ENCODE measurements around the gene ANAPC2.

The ANAPC2 gene

DNA sequence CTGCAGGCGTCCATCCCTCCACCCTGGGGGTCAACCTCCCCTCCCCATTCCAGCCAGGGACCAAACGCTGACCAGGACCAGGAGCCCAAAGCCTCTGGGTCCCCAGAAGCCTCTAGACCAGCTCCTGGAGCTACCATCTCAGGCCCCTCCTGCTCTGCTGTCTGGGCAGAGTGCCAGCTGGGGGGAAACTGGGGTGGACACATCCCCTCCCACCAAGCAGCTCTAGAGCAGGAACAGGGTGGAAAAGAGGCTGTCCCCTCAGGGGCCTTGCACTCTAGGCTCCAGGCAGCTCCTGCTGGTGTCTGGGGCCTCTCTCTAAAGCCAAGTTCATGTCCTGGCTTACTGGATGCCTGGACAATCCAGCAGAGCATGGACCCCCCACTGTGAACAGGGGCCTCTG is 4.5 kb upstream of the ANAPC2 start:
- no peak for DNase-seq (ENCODE audit: low read depth, low spot score)

DNA sequence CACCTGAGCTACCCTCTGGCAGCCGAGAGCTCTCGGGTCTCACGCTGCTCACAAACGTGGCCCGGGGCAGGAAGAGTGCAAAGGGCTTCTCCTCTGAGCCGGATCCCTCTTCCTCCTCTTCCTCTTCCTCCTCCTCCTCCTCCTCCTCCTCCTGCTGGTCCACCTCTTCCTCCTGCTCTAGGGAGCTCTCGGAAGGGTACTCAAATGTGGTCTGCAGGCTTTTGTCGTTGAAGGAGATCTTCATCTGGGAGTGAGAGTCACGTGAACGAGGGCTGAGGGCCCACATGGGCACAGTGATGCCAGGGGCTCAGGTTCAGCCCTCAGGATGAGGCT is 4.1 kb upstream of the ANAPC2 start:
- DNase-seq (ENCODE audit: low read depth, low spot score) = no peak

DNA sequence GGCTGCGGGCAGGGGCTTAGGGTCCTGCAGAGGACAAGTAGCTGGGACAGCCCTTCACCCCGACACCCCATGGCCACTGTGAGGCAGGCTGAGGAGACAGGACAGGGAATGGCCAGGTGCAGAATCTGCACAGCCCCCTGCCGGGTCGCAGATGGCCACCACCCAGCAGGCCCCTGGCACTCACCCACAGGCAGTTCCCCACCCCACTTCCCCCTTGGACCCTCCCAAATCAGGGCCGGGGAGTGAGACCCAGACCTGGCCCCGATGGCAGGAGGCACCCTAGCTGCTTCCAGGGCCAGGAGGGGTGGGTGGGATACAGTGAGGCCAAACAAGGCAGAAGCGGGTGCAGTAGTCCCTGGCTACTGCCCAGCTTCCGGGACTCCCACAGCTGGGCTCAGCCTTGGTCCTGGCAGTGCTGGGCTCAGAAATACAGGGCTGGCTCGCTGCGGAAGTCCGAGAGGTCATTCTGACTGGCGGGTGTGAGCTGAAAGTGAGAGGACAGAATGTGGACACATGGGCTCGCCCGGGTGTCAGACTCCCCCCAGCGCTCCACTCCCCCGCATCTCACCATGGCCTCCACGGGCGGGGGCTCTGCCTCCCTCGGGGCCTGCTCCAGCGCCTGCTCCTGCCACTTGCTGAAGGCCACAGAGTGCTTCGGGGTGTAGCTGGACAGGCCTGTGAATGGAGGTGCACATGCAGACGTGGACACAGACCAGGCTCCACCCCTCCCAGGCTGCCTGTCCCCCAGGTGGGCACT is 3.5 kb upstream of the ANAPC2 start:
- DNase-seq (ENCODE audit: low read depth, low spot score) = no peak

DNA sequence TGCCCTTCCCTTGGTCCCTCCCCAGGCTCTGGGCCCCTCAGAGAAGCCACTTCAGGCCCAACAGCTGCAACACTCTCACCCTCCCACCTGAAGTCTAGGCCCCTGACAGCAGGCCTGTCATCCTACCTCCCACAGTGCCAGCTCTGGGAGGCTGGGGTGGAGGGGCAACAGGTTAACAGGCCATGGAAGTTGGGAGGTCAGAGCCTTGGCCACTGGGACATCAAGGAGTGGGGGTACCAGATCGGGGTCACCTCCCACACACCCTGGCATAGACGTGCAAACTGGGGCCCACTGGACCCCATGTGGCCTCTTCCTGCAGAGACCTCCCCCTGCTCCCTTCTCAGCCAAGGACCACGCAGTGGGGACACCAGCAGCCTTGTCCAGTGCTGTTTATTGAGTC is 2.9 kb upstream of the ANAPC2 start:
- no peak for DNase-seq (ENCODE audit: low read depth, low spot score)

DNA sequence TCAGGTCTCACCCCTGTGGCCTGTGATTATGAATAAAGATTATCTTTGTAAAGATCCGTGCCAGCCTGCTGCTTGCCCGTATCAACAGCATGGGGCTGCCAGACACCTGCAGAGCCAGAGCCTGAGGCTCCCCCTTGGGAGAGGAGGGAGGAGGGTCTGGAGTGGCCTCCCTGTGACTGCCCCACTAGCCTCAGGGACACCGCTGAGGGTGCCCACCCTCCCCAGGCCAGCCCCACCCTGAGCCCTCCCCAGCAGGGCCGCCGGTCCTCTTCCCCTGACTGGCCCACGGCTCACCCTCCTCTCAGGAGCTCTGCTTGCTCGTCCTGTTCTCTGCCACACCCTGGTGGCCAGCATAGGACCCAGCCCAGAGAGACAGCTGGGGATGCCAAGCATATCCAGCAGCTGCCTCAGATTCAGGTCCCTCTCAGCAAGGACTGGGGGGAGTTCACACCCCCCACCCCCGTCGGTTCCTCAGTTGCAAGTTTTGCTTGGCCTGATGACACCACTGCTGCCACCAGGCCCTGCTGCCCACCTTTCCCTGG is 2.0 kb upstream of the ANAPC2 start:
- DNase-seq (ENCODE audit: low read depth, low spot score) = no peak

DNA sequence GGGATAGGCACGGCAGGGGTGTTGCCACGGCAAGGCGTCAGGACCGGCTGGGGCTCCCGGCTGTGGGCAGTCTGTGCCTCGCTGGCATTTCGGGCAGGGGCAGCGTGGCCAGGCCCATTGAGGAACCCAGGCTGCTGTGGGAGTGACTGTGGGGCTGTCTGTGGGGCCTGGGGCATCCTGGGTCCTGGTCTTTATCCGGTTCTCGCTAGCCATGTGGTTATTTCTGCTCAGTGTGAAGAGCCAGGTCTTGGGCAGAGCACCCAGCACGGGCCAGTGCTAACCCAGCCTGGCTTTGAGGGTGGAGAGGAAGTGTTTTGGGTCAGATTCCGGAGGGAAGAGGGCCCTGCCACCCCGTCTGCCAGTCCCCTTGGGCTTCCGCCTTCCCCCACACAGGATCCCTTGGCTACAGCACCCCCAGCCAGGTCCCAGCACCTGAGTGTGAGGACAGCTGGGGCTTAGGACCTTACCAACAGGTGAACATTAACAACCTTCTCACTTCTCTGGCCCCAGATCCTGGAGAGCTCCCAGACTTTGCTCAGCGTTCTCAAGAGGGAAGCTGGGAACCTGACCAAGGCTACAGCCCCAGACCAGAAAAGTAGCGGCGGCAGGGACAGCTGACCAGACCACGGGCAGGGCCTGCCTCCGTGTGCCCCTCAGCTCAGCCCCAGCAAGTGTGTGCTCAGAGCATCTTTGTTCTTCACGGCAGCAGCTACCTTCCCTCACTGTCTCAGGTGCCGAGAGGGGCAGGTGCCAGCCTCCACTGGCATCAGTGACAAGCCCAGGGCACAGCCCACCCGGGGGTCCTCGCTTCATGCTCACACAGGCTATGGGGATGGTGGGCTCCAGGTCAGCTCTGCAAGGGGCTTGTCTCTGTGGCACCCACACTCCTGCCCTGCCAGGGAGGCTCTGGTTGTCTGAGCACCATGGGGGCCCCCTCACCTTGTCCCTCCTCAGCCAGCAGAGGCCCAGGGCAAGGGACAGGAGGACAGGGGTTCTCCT is 1.2 kb upstream of the ANAPC2 start:
- no peak for DNase-seq (ENCODE audit: low read depth, low spot score)

DNA sequence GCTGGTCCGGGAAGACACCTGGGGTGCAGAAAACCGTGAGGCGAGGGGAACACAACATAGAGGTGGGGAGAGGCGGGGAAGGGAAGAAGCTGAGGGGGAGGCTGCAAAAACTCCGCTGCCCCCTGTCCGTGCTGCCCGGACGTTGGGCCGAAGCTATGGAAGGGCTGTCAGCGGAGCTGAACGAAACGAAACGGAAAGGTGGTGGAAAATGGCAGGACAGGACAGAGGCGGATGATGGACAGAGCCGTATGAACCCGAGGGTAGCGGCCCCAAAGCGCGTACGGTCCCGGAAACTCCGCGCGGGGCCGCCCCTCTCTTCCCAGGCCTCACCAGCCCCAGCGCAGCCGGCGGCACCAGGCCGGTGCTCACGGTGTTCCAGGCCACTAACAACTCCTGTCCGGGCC is 272 bp downstream of the ANAPC2 start:
- DNase-seq (ENCODE audit: low read depth, low spot score) = no peak

DNA sequence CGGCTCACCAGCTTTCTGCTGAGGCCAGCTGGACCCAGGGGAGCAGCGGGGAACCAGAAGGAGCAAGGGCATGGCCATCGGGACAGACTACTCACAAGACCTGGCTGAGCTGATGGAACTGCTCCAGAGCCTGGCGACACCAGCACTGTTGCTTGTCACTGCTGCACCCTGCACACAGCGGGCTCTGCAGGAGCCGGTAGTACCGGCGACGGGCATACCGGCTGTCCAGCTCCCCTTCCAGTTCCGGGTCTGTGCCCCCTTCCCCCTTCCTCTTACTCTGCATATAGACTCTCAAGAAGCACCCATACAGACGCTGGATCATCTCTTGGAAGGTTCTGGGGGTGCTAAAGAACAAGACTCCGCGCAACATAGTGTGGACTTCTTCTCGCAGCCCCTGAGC is 974 bp downstream of the ANAPC2 start:
- DNase-seq (ENCODE audit: low read depth, low spot score) = no peak

DNA sequence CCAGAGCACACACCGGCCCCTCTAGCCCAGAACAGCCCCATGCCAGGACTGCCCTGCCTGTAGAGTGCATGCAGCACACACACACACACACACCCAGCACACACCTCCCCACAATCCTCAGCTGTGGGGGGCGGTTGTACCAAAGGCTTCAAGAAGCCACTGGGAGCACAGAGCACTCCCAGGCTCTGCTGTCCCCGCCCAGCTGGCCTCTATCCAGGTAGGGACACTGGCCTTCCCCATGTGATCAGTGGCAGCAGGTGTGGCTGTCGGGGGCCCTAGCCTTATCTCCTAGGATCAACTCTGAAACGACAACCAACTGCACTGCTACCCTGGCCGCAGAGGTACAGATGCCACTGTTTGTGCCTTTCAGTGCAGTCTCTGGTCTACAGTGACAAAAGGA is 2.0 kb downstream of the ANAPC2 start:
- DNase-seq (ENCODE audit: low read depth, low spot score) = no peak

DNA sequence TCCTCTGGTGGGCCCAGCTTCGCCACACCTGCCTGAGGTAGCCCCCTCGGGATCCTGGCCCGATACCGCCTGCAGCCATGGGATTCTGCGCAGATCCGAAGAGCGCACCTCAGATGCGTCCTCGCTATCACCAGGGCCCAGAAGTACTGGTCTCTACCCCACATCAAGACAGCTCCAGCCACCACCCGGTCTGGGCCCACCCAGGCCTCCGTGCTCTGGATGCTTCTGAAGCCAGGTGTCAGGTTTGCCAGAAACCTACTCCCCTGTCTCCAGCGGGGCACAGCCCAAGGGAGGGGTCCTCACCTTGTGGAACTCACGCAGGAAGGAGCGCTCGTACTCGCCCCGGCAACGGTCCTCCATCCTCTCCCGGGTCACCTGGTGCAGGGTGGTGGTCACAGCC is 2.4 kb downstream of the ANAPC2 start:
- DNase-seq (ENCODE audit: low read depth, low spot score) = no peak

DNA sequence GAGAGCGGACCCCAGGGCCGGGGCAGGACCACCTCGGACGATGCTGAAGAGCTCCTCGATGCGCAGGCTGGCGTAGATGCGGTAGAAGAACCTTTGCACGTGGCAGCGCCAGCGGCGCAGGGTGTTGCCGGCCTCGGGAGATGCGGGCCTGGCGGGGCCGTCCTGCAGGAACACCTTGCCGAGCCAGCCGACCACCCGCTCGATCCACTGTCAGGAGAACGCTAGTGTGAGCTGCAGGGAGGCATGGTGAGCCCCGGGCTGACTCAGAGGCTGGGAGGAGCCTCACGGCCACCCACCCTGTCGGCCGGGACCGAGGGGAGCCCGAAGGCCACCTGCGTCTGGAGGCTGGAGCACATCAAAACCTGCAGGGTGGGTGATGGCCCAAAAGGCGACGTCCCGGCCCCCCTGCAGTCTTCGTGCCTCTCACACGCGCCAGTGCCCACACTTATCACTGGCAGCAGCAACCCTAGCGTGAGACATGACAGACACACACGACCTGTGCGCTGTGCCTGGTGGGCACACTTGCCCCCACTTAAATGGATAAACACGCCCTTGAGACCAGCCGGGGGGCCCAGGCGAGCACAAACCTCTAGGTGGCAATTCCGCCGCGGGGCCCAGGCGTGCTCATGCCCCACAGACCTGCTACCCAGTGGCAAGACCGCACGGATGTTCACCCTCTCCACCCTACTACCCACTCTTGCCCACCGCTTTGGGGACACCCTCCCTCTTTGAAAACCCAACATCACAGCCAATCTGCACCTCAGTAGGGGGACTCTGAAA is 3.3 kb downstream of the ANAPC2 start:
- no peak for DNase-seq (ENCODE audit: low read depth, low spot score)

DNA sequence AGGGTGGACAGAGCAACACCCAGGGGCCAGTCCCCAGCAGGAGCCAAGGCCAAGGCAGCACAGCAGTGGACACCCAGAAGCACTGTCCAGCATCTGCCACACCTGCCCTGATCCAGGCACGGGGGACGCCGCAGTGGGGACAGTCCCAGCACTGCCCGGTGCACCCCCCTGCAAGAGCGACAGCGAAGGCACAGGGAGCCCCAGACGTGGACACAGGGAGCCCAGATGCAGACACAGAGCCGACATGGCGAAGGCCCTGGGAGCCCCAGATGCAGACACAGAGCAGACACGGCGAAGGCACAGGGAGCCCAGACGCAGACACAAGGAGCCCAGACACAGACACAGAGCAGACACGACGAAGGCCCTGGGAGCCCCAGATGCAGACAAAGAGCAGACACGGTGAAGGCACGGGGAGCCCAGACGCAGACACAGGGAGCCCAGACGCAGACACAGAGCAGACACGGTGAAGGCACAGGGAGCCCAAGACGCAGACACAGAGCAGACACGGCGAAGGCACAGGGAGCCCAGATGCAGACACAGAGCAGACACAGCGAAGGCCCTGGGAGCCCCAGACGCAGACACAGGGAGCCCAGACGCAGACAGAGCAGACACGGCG is 4.3 kb downstream of the ANAPC2 start:
- DNase-seq (ENCODE audit: low read depth, low spot score) = no peak

DNA sequence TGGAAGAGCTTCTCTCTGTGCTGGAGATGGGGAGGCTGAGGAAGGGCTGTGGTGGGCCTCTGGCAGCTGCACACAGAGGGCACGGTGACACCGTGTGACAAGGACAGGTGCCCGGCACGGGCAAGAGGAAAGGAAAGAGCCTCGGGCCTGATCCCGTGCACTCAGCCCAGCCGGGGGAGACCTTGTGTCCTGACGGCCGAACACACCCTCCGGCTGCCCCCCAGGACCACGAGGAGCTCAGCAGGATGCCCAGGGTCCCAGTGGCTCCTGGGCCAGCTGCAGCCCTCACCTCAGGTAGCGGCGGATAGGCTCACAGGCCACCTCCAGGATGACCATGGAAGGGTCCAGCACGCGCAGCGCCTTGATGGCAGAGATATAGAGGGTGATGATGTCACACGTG is 5.5 kb downstream of the ANAPC2 start:
- DNase-seq (ENCODE audit: low read depth, low spot score) = no peak

DNA sequence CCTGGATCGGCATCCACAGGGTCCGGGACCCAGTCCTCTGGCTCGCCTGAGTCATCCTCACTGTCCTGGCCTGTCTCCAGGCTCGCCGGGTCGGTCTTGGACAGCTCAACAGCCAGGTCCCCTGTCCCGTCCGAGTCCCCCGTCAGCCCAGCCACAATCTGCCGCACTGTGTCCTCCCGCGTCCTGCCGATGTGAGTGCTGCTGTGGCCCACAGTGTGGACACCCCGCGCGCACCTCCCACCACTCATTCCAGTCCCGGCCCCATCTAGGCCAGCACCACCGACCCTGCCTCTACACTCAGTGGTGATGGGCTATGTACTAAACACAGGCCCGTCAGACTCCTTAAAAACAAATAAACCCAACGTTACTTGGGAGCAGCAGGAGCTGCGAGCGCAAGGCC is 6.7 kb downstream of the ANAPC2 start:
- DNase-seq (ENCODE audit: low read depth, low spot score) = no peak

DNA sequence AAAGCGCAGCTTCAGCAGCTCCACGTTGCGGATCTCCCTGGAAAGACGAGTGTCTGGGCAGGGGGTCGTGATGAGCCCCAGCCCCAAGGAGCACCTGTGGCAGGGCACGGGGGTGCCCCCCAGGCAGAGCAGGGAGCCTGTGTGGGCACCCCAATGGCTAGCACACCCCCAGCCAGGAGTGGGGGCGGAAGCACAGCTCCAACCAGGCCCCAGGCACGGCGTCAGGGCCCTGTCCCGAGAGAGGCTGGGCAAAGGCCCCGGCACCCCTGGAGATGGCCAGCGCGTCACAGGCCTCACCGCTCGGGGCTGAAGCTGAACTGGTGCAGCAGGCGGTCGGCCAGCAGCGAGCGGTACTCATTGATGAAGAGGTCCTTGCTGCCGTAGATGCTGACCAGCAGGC is 7.9 kb downstream of the ANAPC2 start:
- DNase-seq (ENCODE audit: low read depth, low spot score) = no peak

DNA sequence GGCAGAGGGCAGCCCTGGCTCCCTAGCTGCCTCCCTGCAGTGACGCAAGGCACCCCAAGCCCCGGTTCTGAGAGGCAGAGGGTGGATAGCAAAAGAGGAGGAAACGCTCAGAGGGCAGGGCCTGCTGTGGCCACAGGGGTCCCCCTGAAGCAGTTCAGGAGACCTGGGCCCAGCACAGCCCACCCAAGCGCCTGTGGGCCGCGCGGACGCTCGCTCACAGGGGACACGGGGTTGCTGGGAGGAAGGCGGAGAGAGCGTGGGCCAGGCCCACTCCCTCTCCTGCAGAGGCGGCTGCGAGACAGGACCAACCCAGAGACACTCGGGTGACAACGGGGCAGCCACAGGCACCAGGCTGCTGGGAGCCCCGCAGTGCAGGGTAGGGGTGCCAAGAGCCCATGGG is 8.6 kb downstream of the ANAPC2 start:
- no peak for DNase-seq (ENCODE audit: low read depth, low spot score)

DNA sequence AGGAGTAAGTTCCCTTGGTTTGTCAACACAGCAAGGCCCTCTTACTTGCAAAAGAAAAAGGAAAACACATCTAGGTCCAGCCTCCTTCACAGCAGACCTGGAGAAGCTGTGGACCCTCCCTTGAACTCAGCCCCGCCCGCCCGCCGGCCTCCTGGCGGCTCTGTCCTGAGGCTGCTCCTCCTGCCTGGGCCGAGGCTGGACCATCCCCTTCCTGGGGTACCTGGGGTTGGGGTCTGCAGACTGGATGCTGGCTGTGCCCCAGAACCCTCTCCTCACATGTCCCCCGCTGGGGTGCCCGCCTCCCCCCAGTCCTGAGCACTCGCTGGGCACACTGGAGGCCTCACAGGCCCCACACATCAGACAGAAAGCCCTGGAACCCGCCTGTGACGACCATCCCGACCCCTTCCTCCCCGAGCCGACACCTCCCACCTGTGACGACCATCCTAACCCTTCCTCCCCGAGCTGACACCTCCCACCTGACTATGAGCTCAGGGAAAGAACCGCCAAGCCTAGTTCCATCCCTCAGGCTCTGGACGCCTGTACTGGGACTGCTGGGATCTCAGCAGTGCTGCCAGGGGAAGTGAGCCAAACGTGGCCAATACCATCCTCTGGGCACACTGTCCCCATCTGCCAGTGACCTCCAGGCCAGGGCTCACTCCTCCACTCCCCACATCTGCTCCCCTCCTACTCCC is 9.3 kb downstream of the ANAPC2 start:
- no peak for DNase-seq (ENCODE audit: low read depth, low spot score)

DNA sequence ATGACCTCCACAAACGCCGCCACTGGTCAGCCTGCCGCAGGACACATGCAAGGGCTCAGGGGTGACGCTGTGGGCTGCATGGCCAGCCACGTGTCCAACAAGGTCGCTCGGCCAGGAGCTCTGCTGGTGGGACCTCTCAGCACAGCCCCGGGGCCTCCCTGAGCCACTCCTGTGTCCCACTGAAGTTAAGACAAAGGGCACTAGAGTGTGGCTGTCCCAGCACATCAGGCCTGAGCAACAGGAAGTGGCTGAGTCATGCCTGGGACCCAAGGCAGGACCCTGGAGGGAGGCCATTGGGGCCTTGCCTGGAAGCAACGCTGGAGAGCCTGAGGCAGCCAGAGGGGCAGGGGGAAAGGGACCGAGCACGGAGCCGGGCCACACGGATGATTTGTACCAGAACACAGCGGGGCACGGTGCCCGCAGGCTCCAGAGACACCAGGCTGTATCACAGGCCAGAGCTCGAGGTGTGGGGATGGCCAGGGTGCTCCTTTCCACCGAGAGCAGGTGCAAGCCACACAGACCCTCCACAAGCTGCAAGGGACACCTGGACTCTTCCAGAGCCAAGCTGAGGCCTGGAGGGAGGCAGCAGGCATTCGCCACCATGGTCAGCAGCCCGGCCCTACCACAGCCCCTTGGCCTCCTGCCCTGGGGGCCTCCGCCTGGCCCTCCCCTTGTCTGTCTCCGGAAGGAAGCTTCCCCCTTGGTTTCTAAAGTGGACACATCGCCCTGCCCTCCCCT is 10.0 kb downstream of the ANAPC2 start:
- DNase-seq (ENCODE audit: low read depth, low spot score) = no peak

DNA sequence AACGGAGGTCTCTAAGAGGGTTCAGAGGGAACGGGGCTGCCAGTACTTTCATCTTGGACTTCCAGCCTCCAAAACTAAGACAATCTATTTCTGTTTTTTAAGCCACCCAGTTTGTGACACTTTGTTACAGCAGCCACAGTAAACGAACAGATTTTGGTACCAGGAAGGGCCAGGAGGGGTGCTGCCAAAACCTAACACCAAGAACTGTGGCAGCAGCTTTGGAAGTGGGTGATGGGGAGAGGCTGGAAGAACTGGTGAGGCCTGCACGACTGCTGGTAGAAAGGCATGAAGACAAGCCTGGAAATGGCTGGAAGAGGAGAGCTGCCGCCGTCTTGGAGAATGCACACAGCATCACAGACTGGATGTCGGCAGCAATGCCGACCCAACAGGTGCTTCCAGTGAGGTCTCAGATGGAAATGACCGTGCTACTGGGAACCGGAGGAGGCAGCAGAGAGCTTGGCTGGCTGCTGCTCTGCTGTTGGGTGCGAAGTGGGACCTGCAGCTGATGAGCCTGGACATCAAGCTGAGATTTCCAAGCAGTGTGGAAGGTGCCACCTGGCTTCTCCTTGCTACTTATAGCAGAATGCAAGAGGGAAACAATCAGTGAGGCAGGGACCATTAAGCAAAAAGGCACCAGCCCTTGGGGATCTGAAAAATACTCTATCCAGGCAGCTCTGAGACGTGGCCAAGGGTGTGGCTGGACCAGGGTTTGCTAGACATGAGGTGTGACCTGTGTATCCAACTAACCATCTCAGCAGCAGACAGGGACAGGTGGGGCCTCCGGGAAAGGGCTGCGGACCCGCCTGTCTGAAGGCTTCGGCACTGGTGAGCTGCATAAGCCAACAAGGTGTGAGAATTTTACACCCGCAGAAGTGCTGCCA is 11.8 kb downstream of the ANAPC2 start:
- no peak for DNase-seq (ENCODE audit: low read depth, low spot score)

All from brain pericyte (primary cell).